PC-3 (cell line): Measurements from ENCODE around the gene GREB1L. TPM values are rescaled to one million over a fixed set of nuclear protein-coding genes. Genes with fewer than 3 reads are reported as not detected.

Experiments used
- ATAC-seq: fragments of 200-7000 bp; cut with Tn5 transposase; 2 replicates; pipeline ENCODE4 v1.9.1; 2020; ENCODE audit warnings: mild to moderate bottlenecking, moderate library complexity
- BruUV-seq: library from RNA; stranded (reverse); fragments of 400-500 nt; replicated peaks from 2 replicates; lab custom pipeline; 2021; lab: Mats Ljungman, UMichigan
- CTCF ChIA-PET: fragments of 300-600 bp; sonication (Branson Sonifier 250); formaldehyde crosslinking; loops from one replicate; lab custom pipeline; 2022; ENCODE audit warnings: antibody characterized with exemption; lab: Charles Lee
- POLR2A ChIA-PET: fragments of 300-600 bp; sonication (Branson Sonifier 250); formaldehyde crosslinking; loops from one replicate; lab custom pipeline; 2022; ENCODE audit warnings: antibody characterized with exemption; ENCODE audit not compliant: unreplicated experiment; lab: Charles Lee
- DNase-seq: peaks from one replicate; pipeline ENCODE4 v3.0.0-alpha.2; 2015
- H2AFZ ChIP-seq: fragments of 300-600 bp; sonication (generic); 2 replicates; pipeline ENCODE4 v1.6.0; 2016; ENCODE audit warnings: antibody characterized with exemption, low read length
- H3F3A ChIP-seq: fragments of 300-600 bp; sonication (generic); one replicate; pipeline ENCODE4 v1.6.0; 2017; ENCODE audit warnings: antibody characterized with exemption, low read length, control low read depth, mild to moderate bottlenecking; ENCODE audit not compliant: unreplicated experiment
- H3K27ac ChIP-seq: fragments of 300-600 bp; sonication (generic); 2 replicates; pipeline ENCODE4 v1.5.1; 2016; ENCODE audit warnings: mild to moderate bottlenecking, low read length
- H3K27me3 ChIP-seq: fragments of 300-600 bp; sonication (generic); 2 replicates; pipeline ENCODE4 v1.6.1; 2016; ENCODE audit warnings: low read length, mixed read lengths
- H3K36me3 ChIP-seq: fragments of 300-600 bp; sonication (generic); 2 replicates; pipeline ENCODE4 v1.6.1; 2016; ENCODE audit warnings: low read depth, mixed run types, low read length, mixed read lengths
- H3K4me1 ChIP-seq: fragments of 300-600 bp; sonication (generic); 2 replicates; pipeline ENCODE4 v1.5.1; 2016; ENCODE audit warnings: low read length; ENCODE audit not compliant: insufficient read depth
- H3K4me2 ChIP-seq: fragments of 300-600 bp; sonication (generic); 2 replicates; pipeline ENCODE4 v1.6.0; 2016; ENCODE audit warnings: low read length
- H3K4me3 ChIP-seq: fragments of 300-600 bp; sonication (generic); 2 replicates; pipeline ENCODE4 v1.5.1; 2016; ENCODE audit warnings: mild to moderate bottlenecking, low read length, mixed read lengths
- H3K79me2 ChIP-seq: fragments of 300-600 bp; sonication (generic); 2 replicates; pipeline ENCODE4 v1.6.1; 2017; ENCODE audit warnings: low read length, mixed read lengths
- H3K9ac ChIP-seq: fragments of 300-600 bp; sonication (generic); 2 replicates; pipeline ENCODE4 v1.6.0; 2016; ENCODE audit warnings: mild to moderate bottlenecking, low read length
- H3K9me2 ChIP-seq: fragments of 300-600 bp; sonication (generic); replicated peaks from 2 replicates; pipeline ENCODE4 v1.6.1; 2016; ENCODE audit warnings: mixed run types, low read length, mixed read lengths
- H3K9me3 ChIP-seq: fragments of 300-600 bp; sonication (generic); 2 replicates; pipeline ENCODE4 v1.6.1; 2016; ENCODE audit warnings: low read length, mixed read lengths
- H4K20me1 ChIP-seq: fragments of 300-600 bp; sonication (generic); 2 replicates; pipeline ENCODE4 v1.6.1; 2016; ENCODE audit warnings: low read length, mixed read lengths
- EZH2 ChIP-seq: fragments of 300-600 bp; sonication (generic); IDR thresholded peaks from one replicate; pipeline ENCODE4 v1.6.1; 2017; ENCODE audit warnings: antibody characterized with exemption, mild to moderate bottlenecking, low read length; ENCODE audit not compliant: unreplicated experiment
- EZH2phosphoT487 ChIP-seq: fragments of 300-600 bp; sonication (generic); IDR thresholded peaks from 2 replicates; pipeline ENCODE4 v1.6.1; 2018; ENCODE audit warnings: mild to moderate bottlenecking, antibody characterized with exemption, low read length, borderline replicate concordance
- intact Hi-C: fragments of 100-400 bp; cut with micrococcal nuclease; formaldehyde crosslinking; loops from 2 replicates; pipeline ENCODE4 v1.9.0; 2023
- total RNA-seq: library from RNA; depleted of rRNA; stranded (reverse); fragments of >200 nt; gene quantifications from 2 replicates; pipeline ENCODE4 v1.2.3, GENCODE V29; 2014
- TF ChIP-seq, protein P1 (sequence below): fragments of 300-600 bp; sonication (generic); conservative IDR thresholded peaks from 2 replicates; pipeline ENCODE4 v1.5.1; 2017; ENCODE audit warnings: antibody characterized with exemption, low read depth, mild to moderate bottlenecking, low read length

The GREB1L gene
- total RNA-seq, 1 experiment from 2014 or later, result 10.3 TPM

DNA sequence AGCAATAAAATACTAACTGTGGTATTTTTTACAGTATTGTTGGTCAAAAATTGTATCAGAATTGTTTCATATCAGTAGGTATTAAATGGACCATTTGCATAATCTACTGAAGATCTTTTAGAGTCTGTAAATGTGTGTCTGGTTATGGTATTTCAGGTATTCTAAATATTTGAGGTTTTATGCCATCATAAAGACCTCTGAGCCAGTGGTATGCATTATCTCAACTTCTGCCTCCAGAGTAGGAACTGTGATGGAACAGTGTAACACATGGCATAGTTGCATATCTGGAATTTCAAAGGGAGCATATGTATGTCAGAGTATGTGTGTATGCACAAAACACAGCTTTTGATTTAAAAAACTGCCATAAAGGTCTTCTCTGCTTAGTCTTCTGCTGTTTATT lies 15.4 kb downstream of the GREB1L start:
- H3K9me2 ChIP-seq, result no peaks in the 10 kb centered on the region
- H3K4me2 ChIP-seq, result no peak overlapping the region
- no peak for TF ChIP-seq EZH2
- no peak for TF ChIP-seq EZH2phosphoT487
- TF ChIP-seq, protein P1, sequence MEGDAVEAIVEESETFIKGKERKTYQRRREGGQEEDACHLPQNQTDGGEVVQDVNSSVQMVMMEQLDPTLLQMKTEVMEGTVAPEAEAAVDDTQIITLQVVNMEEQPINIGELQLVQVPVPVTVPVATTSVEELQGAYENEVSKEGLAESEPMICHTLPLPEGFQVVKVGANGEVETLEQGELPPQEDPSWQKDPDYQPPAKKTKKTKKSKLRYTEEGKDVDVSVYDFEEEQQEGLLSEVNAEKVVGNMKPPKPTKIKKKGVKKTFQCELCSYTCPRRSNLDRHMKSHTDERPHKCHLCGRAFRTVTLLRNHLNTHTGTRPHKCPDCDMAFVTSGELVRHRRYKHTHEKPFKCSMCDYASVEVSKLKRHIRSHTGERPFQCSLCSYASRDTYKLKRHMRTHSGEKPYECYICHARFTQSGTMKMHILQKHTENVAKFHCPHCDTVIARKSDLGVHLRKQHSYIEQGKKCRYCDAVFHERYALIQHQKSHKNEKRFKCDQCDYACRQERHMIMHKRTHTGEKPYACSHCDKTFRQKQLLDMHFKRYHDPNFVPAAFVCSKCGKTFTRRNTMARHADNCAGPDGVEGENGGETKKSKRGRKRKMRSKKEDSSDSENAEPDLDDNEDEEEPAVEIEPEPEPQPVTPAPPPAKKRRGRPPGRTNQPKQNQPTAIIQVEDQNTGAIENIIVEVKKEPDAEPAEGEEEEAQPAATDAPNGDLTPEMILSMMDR, result no peak
- no peaks in the 10 kb centered on the region for H3K79me2 ChIP-seq
- ChIA-PET POLR2A (no interaction called here), CTCF (no interaction called here)
- DNase-seq, result peak; percentile 26
- no peak overlapping the region for H3K27ac ChIP-seq
- no peaks in the 10 kb centered on the region for H3K9me3 ChIP-seq
- no TSS peak for BruUV-seq
- ATAC-seq, result peak; percentile 45
- H4K20me1 ChIP-seq, result no peaks in the 10 kb centered on the region
- no peaks in the 10 kb centered on the region for H3K36me3 ChIP-seq
- intact Hi-C loops, result loop anchor here (10.0 kb wide), 2 partner anchors 47 to 77 kb away; no protein-coding TSS in a partner anchor
- H3K4me1 ChIP-seq, result peaks cover 4% of the 10 kb centered on the region; the same call in 1 of the 2 replicates
- no peaks in the 10 kb centered on the region for H3F3A ChIP-seq
- no peak overlapping the region for H2AFZ ChIP-seq
- no peak overlapping the region for H3K4me3 ChIP-seq
- H3K9ac ChIP-seq, result no peak overlapping the region
- no peaks in the 10 kb centered on the region for H3K27me3 ChIP-seq

DNA sequence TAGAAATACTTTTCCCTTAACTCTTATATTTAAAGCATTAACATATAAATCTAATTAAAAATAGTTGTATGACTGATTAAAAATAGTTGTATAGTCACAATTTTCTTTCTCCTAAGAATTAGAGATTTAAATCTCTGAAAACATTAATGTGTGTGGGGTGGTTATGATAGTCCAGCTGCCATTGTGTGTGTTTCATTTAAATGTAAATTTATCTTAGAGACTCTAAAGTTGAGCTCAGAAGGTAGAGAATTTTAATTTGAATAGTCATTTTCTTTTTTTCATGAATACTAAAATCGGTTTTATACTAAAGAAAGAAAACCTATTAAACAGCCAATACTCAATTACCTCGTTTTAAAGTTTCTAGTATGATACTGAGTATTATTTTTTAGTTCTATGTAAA lies 18.6 kb downstream of the GREB1L start:
- ATAC-seq, result no peak
- no peaks in the 10 kb centered on the region for H3K27me3 ChIP-seq
- TF ChIP-seq, protein P1, result no peak
- TF ChIP-seq EZH2phosphoT487 (no peak), EZH2 (no peak)
- H2AFZ ChIP-seq, result no peak overlapping the region
- POLR2A ChIA-PET, result no interaction called here
- H3K9me2 ChIP-seq, result no peaks in the 10 kb centered on the region
- H3K4me1 ChIP-seq, result peaks cover 15% of the 10 kb centered on the region; the same call in 1 of the 2 replicates
- H3K9me3 ChIP-seq, result no peaks in the 10 kb centered on the region
- BruUV-seq, result no TSS peak
- H3K4me3 ChIP-seq, result no peak overlapping the region
- H3K27ac ChIP-seq, result no peak overlapping the region
- CTCF ChIA-PET, result no interaction called here
- H4K20me1 ChIP-seq, result no peaks in the 10 kb centered on the region
- H3K9ac ChIP-seq, result no peak overlapping the region
- H3K4me2 ChIP-seq, result no peak overlapping the region
- H3K36me3 ChIP-seq, result no peaks in the 10 kb centered on the region
- no peak for DNase-seq
- H3F3A ChIP-seq, result no peaks in the 10 kb centered on the region
- peaks cover 8% of the 10 kb centered on the region; the same call in 1 of the 2 replicates for H3K79me2 ChIP-seq
- intact Hi-C loops, result no loop called here

DNA sequence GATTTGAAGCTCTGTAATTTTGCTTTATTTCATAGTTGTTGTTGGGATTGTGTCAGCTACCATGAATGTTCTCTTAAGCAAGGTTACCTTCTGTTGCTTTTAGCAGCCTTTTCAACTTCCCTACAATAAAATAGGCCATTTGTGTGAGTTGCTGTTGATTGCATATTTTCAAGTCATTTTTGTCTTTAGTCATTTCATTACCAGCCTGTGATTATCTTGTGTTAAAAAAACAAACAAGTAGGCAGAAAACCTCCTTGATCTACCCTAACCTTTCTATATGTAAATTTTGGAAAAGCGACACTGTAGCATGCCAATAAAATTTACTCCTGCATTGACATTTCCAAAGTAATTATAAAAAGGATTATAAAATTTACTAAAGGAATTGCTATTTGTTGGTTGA lies 19.3 kb downstream of the GREB1L start:
- Histone ChIP-seq H3K9me3 (no peaks in the 10 kb centered on the region), H2AFZ (no peak overlapping the region), H3K4me3 (no peak overlapping the region), H3K9me2 (no peaks in the 10 kb centered on the region), H3K9ac (no peak overlapping the region), H3K36me3 (no peaks in the 10 kb centered on the region), H3K27ac (no peak overlapping the region), H3K4me1 (peaks cover 15% of the 10 kb centered on the region; the same call in 1 of the 2 replicates), H3K79me2 (peaks cover 8% of the 10 kb centered on the region; the same call in 1 of the 2 replicates), H3F3A (no peaks in the 10 kb centered on the region), H3K4me2 (no peak overlapping the region), H3K27me3 (no peaks in the 10 kb centered on the region), H4K20me1 (no peaks in the 10 kb centered on the region)
- ChIA-PET CTCF (no interaction called here), POLR2A (no interaction called here)
- TF ChIP-seq, protein P1, result no peak
- TF ChIP-seq EZH2phosphoT487, result no peak
- no peak for TF ChIP-seq EZH2
- intact Hi-C loops, result no loop called here
- ATAC-seq (no peak), DNase-seq (no peak)
- BruUV-seq, result no TSS peak
